ENCODE results near the gene OR11G2.
"Not testable (repeated sequence)": the region's sequence is repeated elsewhere in the genome, so short reads cannot be mapped to it uniquely, and the experiment has no call there.

Gene OR11G2

GRCh38 chr14:20190596-20190995 lies at the start of gene OR11G2:
OR11G2 (plus strand) TSS chr14:20190896; CDS start chr14:20197438, 6,542 bp downstream.
- H3K4me3 ChIP-seq (ENCODE audit: low read depth, low read length) = no peak within 1 kb of the TSS
- no peak for TF ChIP-seq CTCF (IDR thresholded peaks at IDR 0.05; ENCODE audit: low read depth, low read length, missing control alignments)
- no peak for DNase-seq (ENCODE audit: low read depth)

- no peak overlapping the region for H3K4me3 ChIP-seq (ENCODE audit: low read depth, low read length)
- no peak for DNase-seq (ENCODE audit: low read depth)
- no peak for TF ChIP-seq CTCF (IDR thresholded peaks at IDR 0.05; ENCODE audit: low read depth, low read length, missing control alignments)
These were observed 46.8 kb upstream of the OR11G2 start for GRCh38 chr14:20143911-20144310.

- no peak for TF ChIP-seq CTCF (IDR thresholded peaks at IDR 0.05; ENCODE audit: low read depth, low read length, missing control alignments)
- no peak overlapping the region for H3K4me3 ChIP-seq (ENCODE audit: low read depth, low read length)
- no peak for DNase-seq (ENCODE audit: low read depth)
These were observed 45.9 kb upstream of the OR11G2 start for GRCh38 chr14:20144820-20145219.

GRCh38 chr14:20164462-20164861 lies 26.2 kb upstream of the OR11G2 start:
- TF ChIP-seq CTCF (IDR thresholded peaks at IDR 0.05; ENCODE audit: low read depth, low read length, missing control alignments) = no peak
- DNase-seq (ENCODE audit: low read depth) = no peak
- no peak overlapping the region for H3K4me3 ChIP-seq (ENCODE audit: low read depth, low read length)

GRCh38 chr14:20167091-20167490 lies 23.6 kb upstream of the OR11G2 start:
- DNase-seq (ENCODE audit: low read depth) = no peak
- TF ChIP-seq CTCF (IDR thresholded peaks at IDR 0.05; ENCODE audit: low read depth, low read length, missing control alignments) = no peak

GRCh38 chr14:20169852-20170251 lies 20.8 kb upstream of the OR11G2 start:
- DNase-seq (ENCODE audit: low read depth); H3K4me3 ChIP-seq (ENCODE audit: low read depth, low read length): not testable (repeated sequence)

More at GRCh38 chr14:20167091-20167490, 23.6 kb upstream of the OR11G2 start:
- H3K4me3 ChIP-seq (ENCODE audit: low read depth, low read length) = no peak overlapping the region

GRCh38 chr14:20174205-20174604 lies 16.5 kb upstream of the OR11G2 start:
- DNase-seq (ENCODE audit: low read depth); H3K4me3 ChIP-seq (ENCODE audit: low read depth, low read length): not testable (repeated sequence)

GRCh38 chr14:20176330-20176729 lies 14.4 kb upstream of the OR11G2 start:
- TF ChIP-seq CTCF (IDR thresholded peaks at IDR 0.05; ENCODE audit: low read depth, low read length, missing control alignments) = no peak
- no peak overlapping the region for H3K4me3 ChIP-seq (ENCODE audit: low read depth, low read length)
- no peak for DNase-seq (ENCODE audit: low read depth)

Measured in GM12864 (cell line).